T1000 (cell line): Measurements from ENCODE around the gene TMEM221.
A peak's percentile ranks its signal among the peaks of the same experiment; 100 is the strongest.

Experiments used
- DNase-seq: peaks from one replicate; lab custom pipeline; 2025; ENCODE audit warnings: mixed read lengths; lab: John Stamatoyannopoulos, UW

TMEM221 gene

DNA sequence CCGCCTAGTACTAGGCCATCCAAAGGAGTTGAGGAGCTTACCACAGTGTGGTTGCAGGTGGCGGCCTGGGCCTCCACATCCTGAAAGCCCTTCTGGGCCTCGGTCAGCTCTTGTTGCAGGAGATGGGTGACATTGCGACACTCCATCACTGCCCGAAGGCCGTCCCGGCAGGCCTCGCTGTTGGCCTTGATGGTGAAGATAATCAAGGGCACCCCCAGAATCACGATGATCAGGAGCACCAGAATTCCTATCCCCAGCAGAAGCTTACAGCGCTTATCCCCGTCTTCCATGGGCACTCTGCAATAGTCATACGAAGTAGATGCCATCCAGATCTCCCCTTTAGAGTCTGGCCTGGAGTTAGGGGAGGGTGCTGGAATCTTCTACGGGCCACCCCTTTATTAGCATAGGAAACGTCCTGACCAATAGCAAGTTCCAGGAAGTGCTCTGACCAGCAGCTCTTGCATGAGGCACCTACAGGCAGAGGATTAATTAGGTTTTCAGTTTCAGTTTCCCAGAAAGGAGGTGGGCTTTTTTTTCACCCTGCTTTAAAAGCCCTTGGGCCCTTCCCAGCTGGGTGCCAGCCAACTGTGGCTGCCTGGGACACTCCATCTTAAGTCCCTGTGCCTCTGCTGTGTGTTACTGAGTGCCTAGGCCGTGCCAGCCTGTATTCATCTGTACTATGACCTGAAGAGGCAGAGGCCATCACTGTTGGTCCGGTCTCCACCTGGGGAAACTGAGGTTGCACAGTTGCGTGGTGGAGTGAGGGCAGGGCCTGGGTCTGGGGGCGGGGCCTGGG is 43.0 kb downstream of the TMEM221 start, which contains the start of gene BST2:
Gene BST2, minus strand, starts transcription at position 381 of the 796 bp plus-strand sequence. Its CDS starts 55 bp downstream, at position 326.
- no peak for DNase-seq

DNA sequence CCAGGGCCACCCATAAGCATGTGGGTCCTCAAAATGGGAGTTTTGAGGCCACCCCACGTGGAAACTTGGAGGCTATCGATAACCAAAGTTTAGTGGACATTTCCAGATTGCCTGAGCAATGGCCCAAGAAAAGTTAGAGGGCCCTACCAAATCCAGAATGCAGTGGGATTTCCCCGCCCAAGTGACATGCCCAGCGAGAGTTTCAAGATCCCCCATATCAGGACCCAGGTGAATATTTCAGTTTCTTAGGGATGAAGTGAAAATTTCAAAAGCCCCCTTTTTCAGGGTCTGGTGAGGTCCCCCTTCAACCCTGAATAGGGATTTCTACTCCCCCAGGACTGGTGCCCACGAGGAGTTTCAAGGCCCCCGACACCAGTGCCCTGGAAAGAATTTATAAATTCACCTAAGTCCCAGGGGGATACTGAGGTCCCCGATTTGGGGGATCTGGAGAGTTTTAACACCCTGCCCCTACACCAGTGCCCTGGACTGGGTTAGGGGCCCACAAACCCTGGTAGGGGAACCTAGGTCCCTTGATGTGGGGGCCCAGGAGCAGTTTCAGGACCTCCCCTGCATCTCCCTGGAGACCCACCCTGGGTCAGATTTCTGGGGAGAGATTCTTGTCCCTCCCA is 43.7 kb downstream of the TMEM221 start:
- DNase-seq, result no peak

DNA sequence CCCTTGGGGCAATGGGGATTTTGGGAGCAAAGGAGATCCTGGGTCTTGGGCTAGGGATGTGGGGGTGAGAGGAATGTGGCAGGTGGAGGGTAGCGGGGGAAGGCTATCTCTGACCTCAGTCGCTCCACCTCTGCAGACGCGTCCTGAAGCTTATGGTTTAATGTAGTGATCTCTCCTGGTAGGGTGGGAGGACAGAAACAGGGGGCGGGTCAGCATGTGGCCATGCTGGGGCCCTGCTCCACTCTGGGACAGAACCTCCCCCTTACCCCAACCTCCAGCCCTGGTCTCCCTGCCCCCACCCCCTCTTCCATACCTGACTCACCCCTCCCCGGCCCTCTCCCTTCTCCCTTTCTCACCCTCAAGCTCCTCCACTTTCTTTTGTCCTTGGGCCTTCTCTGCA is 44.5 kb downstream of the TMEM221 start:
- DNase-seq, result no peak

DNA sequence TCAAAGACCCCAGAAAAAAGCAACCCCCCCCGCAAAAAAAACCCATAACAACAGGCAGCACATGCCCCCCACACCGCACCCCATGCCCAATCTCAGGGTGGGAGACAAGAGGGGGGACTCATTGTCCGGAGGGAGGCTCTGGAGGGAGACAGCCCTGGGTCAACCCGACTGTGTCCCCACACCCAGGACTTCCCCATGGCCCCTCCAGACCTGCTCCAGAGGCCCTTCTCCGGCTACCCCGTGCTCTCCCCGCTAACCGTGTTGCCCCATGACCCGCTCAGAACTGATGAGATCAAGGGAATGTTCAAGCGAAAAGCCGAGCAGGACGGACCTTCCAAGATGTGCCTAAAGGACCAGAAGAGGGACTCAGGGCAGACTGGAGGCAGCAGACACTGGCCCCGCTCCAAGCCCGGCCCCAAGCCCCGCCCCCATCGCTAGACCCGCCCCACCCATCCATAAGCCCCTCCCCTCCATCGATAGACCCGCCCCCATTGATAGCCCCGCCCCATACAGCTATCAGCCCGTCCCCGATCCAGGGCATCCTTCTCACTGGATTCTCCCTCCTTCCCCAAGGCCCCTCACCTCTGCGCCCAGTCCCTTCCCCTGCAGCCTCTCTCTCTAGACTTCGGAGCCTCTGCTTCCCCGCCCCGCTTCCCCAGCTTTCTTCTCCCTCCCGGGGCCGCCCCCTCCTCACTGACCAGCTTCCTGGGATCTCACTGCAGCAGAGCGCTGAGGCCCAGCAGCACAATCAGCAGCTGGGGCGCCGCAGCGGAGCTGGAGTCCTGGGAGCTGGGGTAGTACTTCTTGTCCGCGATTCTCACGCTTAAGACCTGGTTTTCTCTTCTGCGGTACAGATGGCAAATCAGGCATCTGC is 45.2 kb downstream of the TMEM221 start:
- no peak for DNase-seq

DNA sequence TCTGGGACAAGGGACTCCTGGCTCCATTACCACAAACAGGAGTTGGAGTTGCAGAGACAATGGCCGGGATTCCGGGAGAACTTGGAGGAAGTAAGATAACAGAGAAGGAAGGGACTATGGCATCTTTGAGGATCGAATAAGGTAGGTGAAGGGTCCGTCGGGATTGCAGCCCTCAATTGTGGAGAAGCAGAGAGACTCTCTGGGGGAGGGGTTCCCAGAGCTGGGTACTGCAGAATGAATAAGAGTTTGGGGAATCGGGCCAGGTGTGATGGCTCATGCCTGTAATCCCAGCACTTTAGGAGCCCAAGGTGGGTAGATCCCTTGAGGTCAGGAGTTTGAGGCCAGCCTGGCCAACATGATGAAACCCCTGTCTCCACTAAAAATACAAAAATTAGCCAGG is 46.8 kb downstream of the TMEM221 start:
- no peak for DNase-seq

DNA sequence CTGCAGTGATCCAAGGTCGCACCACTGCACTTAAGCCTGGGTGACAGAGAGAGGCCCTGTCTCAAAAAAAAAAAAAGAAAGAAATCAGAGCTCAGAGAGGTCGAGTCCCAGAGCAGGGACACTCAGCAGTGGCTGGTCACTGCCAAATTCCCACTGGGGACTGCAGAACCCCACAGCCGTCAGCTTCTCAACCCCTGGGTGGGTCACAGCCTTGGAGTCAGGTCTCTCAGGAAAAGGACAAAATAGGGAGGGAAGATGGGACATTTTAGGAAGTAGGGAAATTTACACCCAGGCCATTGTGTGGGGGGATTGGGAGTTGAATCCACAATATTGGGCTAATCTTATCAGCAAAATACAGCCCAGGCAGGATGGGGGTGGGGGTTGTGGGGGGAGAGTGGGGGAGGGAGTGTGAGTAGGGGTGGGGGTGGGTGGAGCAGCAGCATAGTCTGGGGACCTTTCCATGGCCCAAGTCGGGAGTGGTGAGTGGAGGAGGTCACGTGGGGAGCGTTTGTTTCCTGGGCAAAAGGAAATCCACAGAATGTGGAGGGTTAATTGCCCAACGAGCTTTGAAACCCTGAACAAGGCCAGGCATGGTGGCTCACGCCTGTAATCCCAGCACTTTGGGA is 49.5 kb downstream of the TMEM221 start:
- no peak for DNase-seq

DNA sequence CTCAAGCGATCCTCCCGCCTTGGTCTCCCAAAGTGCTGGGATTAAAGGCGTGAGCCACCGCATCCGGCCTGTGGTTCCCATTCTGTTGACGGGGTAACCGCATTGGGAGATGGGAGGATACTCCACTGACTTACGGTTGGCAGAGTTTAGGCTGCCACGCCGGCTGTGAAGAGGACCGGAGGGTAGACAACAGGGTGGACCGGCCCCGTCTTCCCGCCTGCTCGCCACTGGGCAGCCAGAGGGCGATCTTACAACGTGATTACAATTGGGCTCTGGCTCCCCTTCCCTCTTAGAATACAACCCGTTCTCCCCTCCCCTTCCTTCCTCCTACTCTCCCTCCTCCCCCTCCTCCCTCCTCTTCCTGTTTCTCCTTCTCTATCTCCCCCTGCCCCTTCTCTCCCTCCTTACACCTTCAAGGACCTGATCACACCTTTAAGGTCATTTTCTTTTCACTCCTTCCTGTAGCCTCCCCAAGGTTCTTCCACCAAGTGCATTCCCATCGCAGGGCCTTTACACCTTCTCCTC is 53.5 kb downstream of the TMEM221 start:
- no peak for DNase-seq

DNA sequence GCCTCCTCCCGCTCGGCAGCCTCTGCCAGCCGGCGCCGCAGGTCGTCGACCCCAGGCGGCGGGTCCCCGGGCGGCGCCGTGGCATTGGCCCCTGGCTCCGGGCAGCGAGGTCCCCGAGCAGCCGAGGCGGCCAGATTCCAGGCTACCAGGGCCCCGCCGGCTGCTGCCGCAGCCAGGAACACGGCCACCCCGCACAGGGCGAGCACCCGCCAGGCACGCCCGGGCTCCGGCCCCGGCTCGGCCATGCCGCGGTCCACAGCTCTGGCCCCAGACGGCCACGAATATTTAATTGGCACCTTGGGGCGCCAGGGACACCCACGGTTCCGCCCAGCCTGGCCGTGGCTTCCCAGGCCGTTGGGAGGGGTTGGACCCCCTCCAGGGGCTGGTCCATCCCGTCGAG is 54.6 kb downstream of the TMEM221 start, which contains the start of gene CCDC194:
Gene CCDC194, minus strand, starts transcription at position 283 of the 400 bp plus-strand sequence. Its CDS starts 38 bp downstream, at position 245.
- no peak for DNase-seq

DNA sequence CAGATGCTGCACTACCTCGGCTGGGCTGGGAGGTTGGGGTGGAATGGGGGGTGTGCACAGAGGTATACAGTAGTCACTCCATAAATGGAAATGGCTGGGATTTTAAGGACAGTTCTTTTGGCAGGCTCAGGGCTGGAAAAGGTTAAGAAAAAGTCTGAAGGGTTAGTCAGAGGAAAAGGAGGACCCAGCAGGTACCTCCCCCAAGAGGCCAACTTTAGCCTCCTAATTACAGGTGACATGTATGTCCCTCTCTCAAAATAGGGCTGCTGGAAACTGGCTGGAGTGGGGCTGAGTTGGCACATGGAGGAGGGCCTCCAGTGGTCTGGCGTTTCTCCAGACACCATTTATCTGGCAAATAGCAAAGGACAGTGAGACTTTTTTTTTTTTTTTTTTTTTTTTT is 55.5 kb downstream of the TMEM221 start:
- DNase-seq, result no peak

DNA sequence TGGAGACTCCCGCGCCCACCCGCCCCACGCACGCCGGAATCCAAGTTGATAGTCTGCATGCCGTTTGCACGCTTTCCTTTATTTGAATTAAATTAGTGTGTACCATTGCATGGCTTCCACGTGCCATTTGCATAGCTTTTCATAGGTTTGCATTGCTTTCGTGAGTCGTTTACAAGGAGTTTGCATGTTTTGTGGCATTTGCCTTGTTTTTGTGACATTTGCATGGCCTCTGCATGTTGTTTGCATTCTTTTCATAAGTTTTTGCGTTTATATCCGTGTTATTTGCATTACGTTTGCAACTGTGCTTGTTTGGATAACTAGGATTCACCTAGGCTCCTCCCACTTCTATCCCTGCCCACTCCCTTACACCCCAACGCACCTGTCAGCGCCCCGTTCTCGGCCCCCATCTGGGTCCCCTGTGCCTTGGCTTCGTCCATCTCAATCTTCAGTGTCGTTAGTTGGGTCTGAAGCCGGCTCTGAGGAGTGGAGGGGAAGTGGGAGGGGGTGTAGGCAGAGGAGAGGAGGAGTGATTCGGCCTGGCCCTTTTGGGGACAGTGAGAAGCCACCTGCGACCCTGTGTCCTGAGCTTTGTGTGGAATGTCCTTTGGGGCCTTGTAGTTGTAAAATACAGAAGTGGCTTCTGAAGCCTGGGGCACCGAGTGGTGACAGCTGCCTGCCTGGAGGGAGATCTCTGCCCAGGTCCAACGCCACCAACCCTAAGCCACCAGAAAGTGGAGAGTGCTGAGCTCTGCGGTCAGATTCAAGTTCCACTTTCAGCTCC is 56.9 kb downstream of the TMEM221 start:
- no peak for DNase-seq

DNA sequence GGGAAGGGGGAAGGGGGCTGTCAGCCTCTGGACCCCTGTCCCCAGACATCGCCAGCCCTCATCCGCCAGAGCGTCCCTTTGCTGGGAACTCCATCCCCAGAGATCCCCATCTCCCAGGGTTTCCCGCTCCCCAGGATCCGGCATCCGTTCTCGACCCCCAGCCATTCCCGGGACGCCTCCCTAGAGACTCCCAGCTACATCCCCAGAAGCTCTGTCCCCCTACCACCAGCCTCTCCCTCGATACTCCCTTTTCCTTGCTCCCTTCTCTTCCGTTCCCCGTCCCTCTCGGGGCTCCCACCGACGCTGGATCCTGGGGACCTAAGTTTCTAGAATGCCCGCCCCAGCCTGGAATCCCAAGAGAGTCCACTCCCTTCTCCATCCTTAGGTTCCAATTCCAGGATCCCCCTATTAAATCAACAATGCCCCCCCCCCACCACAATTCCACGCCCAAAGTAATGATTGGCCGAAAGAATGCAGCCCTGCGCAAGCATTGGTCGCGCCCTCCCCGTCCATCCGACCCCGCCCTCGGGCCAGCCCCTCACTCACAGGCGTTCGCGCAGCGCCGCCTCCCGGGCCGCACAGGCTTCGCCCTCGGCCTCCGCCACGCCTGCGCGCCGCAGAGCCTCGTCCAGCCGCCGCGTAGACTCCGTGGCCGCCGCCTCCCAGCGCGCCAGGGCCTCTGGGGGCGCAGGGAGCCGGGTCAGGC is 57.6 kb downstream of the TMEM221 start:
- peak; percentile 71 for DNase-seq

DNA sequence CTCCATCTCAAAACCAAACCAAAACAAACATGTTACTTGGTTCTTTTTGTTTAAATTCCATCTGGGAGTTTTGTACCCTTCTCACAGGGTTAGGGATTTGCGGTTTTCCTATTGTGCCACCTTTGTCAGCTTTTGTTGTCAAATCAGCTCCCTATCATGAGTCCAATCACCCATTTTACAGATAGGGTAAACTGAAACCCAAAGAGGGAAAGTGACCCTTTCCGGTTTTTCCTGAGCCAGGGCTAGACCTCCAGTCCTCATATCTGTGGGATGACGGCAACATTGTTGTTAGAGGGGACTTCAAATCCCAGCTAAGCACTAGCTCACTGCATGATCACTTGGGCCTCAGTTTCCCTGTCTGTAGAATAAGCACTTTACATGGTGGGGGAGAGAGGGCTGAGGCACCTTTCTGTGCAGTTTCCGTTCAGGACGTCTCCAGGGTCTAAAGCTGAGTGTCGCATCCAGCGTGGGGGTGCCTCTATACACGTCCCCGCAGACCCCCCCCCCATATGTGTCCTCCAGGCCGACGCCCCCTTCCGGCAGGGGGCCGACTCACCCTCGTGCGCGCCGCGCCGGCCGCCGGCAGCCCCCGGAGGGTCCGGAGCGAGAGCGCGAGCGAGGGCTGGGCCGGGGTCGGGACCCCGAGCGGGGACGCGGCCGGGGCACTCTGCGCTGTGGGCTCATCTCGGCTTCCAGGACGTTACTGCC is 58.4 kb downstream of the TMEM221 start:
- DNase-seq, result no peak

DNA sequence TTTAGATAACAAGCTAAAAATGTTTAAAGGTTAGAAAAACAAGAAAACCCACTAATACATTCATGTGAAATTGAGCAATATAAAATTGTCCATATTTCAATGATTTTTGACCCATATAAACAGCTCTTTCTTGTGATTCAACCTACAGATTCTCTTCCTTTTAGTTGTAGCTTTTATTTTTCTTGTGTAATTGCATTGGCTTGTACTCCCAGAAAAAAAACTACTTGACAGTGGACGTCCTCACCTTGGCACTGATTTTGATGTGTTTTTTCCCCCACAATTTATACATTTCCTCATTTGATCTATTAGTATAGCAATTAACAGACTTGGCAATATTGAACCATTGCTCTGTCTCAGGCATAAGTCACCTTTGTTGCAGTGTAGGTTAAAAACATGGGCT is 59.2 kb downstream of the TMEM221 start:
- no peak for DNase-seq

DNA sequence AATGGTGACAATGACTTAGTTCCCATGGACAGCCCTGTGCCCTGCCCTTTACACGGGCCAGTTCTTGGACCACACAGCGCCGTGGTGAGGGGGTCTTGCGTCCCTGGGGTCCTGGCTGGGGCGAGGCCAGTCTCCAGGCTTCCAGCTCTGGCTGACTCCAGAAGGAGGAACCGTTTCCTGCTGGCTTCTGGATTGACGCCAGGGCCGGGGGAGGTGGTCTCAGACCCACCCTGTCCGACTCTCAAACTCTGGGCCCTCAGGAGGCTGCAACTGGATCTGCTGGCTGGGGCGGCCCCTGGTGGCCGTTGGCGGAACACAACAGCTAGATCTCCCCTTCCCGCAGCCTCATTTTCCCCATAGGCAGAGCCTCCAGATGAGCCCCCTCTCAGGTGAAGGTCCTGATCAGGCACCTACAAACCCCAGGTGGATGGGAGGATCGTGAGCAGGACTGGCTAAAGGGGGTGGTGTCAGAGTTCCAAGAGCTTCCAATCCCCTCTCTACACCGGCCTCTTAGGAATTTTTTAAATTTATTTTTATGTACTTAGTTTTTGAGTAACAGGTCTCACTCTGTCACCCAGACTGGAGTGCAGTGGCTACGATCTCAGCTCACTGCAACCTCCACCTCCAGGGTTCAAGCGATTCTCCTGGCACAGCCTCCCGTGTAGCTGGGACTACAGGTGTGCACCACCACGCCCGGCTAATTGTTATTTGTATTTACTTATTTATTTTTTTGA is 62.4 kb downstream of the TMEM221 start:
- no peak for DNase-seq
